ENCODE measurements around the gene FREM2. TPM values are rescaled to one million over a fixed set of nuclear protein-coding genes. Genes with fewer than 3 reads are reported as not detected.

Gene FREM2
- total RNA-seq, 4 donors from 2014 or later: 10.8 to 18.0 (median 12.7) TPM

- Histone ChIP-seq H3K36me3 (no peaks in the 10 kb centered on the region), H3K4me1 (no peaks in the 10 kb centered on the region), H3K9me3 (no peaks in the 10 kb centered on the region), H3K27me3 (no peaks in the 10 kb centered on the region), H3K4me3 (no peak overlapping the region), H3K27ac (no peak overlapping the region)
- no peak for TF ChIP-seq CTCF (IDR thresholded peaks at IDR 0.05)
- 74% methylated on average over 2 of the region's 2 CpGs for WGBS, 2 donors
- no peak for DNase-seq (ENCODE audit: low spot score in 2 of 2)
Observed at GRCh38 chr13:38664906-38665305, 22.0 kb upstream of the FREM2 start.

GRCh38 chr13:38667526-38668109 is 19.3 kb upstream of the FREM2 start:
- DNase-seq (ENCODE audit: low spot score in 2 of 2): no peak

GRCh38 chr13:38669234-38669964 is 17.5 kb upstream of the FREM2 start:
- H3K9me3 ChIP-seq: no peaks in the 10 kb centered on the region
- TF ChIP-seq EP300 (IDR thresholded peaks at IDR 0.05) (no peak), POLR2A (IDR thresholded peaks at IDR 0.05) (no peak), CTCF (IDR thresholded peaks at IDR 0.05) (no peak)
- no peak overlapping the region for H3K27ac ChIP-seq
- DNase-seq (ENCODE audit: low spot score in 2 of 2): no peak
- no peaks in the 10 kb centered on the region for H3K27me3 ChIP-seq
- 77 to 86% methylated on average over 6 of the region's 6 CpGs for WGBS, 2 donors
- no peaks in the 10 kb centered on the region for H3K4me1 ChIP-seq
- no peak overlapping the region for H3K4me3 ChIP-seq
- no peaks in the 10 kb centered on the region for H3K36me3 ChIP-seq

More at GRCh38 chr13:38667526-38668109, 19.3 kb upstream of the FREM2 start:
- TF ChIP-seq EP300 (IDR thresholded peaks at IDR 0.05) (no peak), CTCF (IDR thresholded peaks at IDR 0.05) (no peak), POLR2A (IDR thresholded peaks at IDR 0.05) (no peak)
- Histone ChIP-seq H3K4me3 (no peak overlapping the region), H3K36me3 (no peaks in the 10 kb centered on the region), H3K27ac (no peak overlapping the region), H3K9me3 (no peaks in the 10 kb centered on the region), H3K27me3 (no peaks in the 10 kb centered on the region), H3K4me1 (no peaks in the 10 kb centered on the region)
- 59 to 73% methylated on average over 6 of the region's 6 CpGs for WGBS, 2 donors

GRCh38 chr13:38670627-38671026 is 16.2 kb upstream of the FREM2 start:
- TF ChIP-seq CTCF (IDR thresholded peaks at IDR 0.05) (no peak), POLR2A (IDR thresholded peaks at IDR 0.05) (no peak), EP300 (IDR thresholded peaks at IDR 0.05) (no peak)
- no peaks in the 10 kb centered on the region for H3K36me3 ChIP-seq
- H3K27me3 ChIP-seq: no peaks in the 10 kb centered on the region
- WGBS, 2 donors: 39 to 56% methylated on average over 2 of the region's 2 CpGs
- H3K4me1 ChIP-seq: no peaks in the 10 kb centered on the region
- no peak overlapping the region for H3K27ac ChIP-seq
- H3K4me3 ChIP-seq: no peak overlapping the region
- H3K9me3 ChIP-seq: no peaks in the 10 kb centered on the region
- no peak for DNase-seq (ENCODE audit: low spot score in 2 of 2)

- no peak overlapping the region for H3K27ac ChIP-seq
- DNase-seq (ENCODE audit: low spot score in 2 of 2): no peak
- no peaks in the 10 kb centered on the region for H3K36me3 ChIP-seq
- H3K27me3 ChIP-seq: no peaks in the 10 kb centered on the region
- no peaks in the 10 kb centered on the region for H3K9me3 ChIP-seq
- 80 to 93% methylated on average over 2 of the region's 2 CpGs for WGBS, 2 donors
- no peaks in the 10 kb centered on the region for H3K4me1 ChIP-seq
- no peak overlapping the region for H3K4me3 ChIP-seq
- TF ChIP-seq EP300 (IDR thresholded peaks at IDR 0.05): no peak
- TF ChIP-seq POLR2A (IDR thresholded peaks at IDR 0.05): no peak
- TF ChIP-seq CTCF (IDR thresholded peaks at IDR 0.05): no peak
Observed at GRCh38 chr13:38671980-38672379, 14.9 kb upstream of the FREM2 start.
